Keratinocyte (primary cell): Measurements from ENCODE around the gene BOC. TPM values are rescaled to one million over a fixed set of nuclear protein-coding genes. Genes with fewer than 3 reads are reported as not detected.

Experiments used
- DNase-seq: peaks from one replicate; pipeline ENCODE4 v3.0.0-alpha.2; 2011; ENCODE audit warnings: low read depth, missing footprints, low spot score
- FAIRE-seq: peaks from 2 replicates; lab custom pipeline; 2011; peaks lifted over from hg19 to GRCh38; lab: Jason Lieb, UNC
- H2AFZ ChIP-seq: 2 replicates; pipeline ENCODE4 v1.6.0; 2012; ENCODE audit warnings: low read length, control low read depth, inconsistent platforms; ENCODE audit not compliant: control insufficient read depth
- H3K27ac ChIP-seq: 2 replicates; pipeline ENCODE4 v1.5.1; 2011; ENCODE audit warnings: low read length; ENCODE audit not compliant: control insufficient read depth, insufficient read depth
- H3K27me3 ChIP-seq: 3 replicates; pipeline ENCODE4 v1.6.0; 2011; ENCODE audit warnings: low read length; ENCODE audit not compliant: control insufficient read depth, insufficient read depth; ENCODE audit errors: extremely low read depth
- H3K36me3 ChIP-seq, 2 experiments: 2 replicates in 1 of 2; 3 replicates in 1 of 2; pipeline ENCODE4 v1.5.1; 2011; ENCODE audit warnings: low read length in 2 of 2, mild to moderate bottlenecking in 1 of 2; ENCODE audit not compliant: control insufficient read depth in 2 of 2, insufficient read depth in 2 of 2; ENCODE audit errors: extremely low read depth in 1 of 2
- H3K4me1 ChIP-seq: 3 replicates; pipeline ENCODE4 v1.5.1; 2011; ENCODE audit warnings: low read length; ENCODE audit not compliant: control insufficient read depth, insufficient read depth; ENCODE audit errors: extremely low read depth
- H3K4me2 ChIP-seq: 3 replicates; pipeline ENCODE4 v1.6.0; 2011; ENCODE audit warnings: low read depth, low read length; ENCODE audit not compliant: control insufficient read depth, insufficient read depth; ENCODE audit errors: extremely low read depth
- H3K4me3 ChIP-seq, 3 experiments: fragments of 200-600 bp in 1 of 3; sonication (generic) in 1 of 3; 2 replicates in 2 of 3; 3 replicates in 1 of 3; pipeline ENCODE4 v1.5.1; 2011 to 2016; ENCODE audit warnings: low read length in 3 of 3, mild to moderate bottlenecking in 3 of 3, control low read depth in 2 of 3, inconsistent platforms in 1 of 3, low read depth in 1 of 3, mixed read lengths in 1 of 3, mixed run types in 1 of 3, moderate library complexity in 1 of 3; ENCODE audit not compliant: control insufficient read depth in 2 of 3, insufficient read depth in 2 of 3; ENCODE audit errors: extremely low read depth in 1 of 3
- H3K79me2 ChIP-seq: 2 replicates; pipeline ENCODE4 v1.6.0; 2012; ENCODE audit warnings: low read length; ENCODE audit not compliant: control insufficient read depth, insufficient read depth
- H3K9ac ChIP-seq: 3 replicates; pipeline ENCODE4 v1.6.0; 2011; ENCODE audit warnings: low read length; ENCODE audit not compliant: control insufficient read depth, insufficient read depth; ENCODE audit errors: extremely low read depth
- H3K9me1 ChIP-seq: 3 replicates; pipeline ENCODE4 v1.6.0; 2011; ENCODE audit warnings: low read length; ENCODE audit not compliant: control insufficient read depth, insufficient read depth; ENCODE audit errors: extremely low read depth
- H3K9me3 ChIP-seq: 2 replicates; pipeline ENCODE4 v1.5.1; 2012; ENCODE audit warnings: low read depth, low read length; ENCODE audit not compliant: control insufficient read depth
- H4K20me1 ChIP-seq: 3 replicates; pipeline ENCODE4 v1.6.0; 2011; ENCODE audit warnings: low read length; ENCODE audit not compliant: control insufficient read depth, insufficient read depth; ENCODE audit errors: extremely low read depth
- CTCF ChIP-seq, 3 experiments: IDR thresholded peaks in 1 of 3; conservative IDR thresholded peaks in 1 of 3; optimal IDR thresholded peaks in 1 of 3; 2 replicates in 2 of 3; 3 replicates in 1 of 3; pipeline versions ENCODE3 to v1.5.1; 2011; ENCODE audit warnings: low read length in 3 of 3, mild to moderate bottlenecking in 3 of 3, moderate library complexity in 2 of 3, control low read depth in 1 of 3, inconsistent platforms in 1 of 3; ENCODE audit not compliant: insufficient read depth in 2 of 3; ENCODE audit errors: extremely low read depth in 1 of 3
- EZH2 ChIP-seq: IDR thresholded peaks from one replicate; pipeline ENCODE4 v1.6.1; 2012; ENCODE audit warnings: inconsistent platforms, mild to moderate bottlenecking, low read length, moderate library complexity
- dilution Hi-C: fragments of 300-500 bp; cut with MboI; formaldehyde crosslinking; loops from one replicate; pipeline ENCODE4 v1.7.0; 2020; ENCODE audit warnings: low sequenced_read_pairs; ENCODE audit not compliant: extremely low pct_ligation_motif_present
- polyA plus RNA-seq, 5 experiments: library from polyadenylated mRNA; depleted of rRNA in 3 of 5; stranded (reverse) in 3 of 5; stranded (forward) in 1 of 5; unstranded in 1 of 5; fragments of >200 nt; gene quantifications; 1 replicate in 1 of 5; 2 replicates in 3 of 5; 3 replicates in 1 of 5; pipeline versions ENCODE4 v1.2.1 to v1.2.3, GENCODE V29; 2011 to 2012; ENCODE audit warnings: missing spikeins in 2 of 5, low read depth in 1 of 5, low replicate concordance in 1 of 5

BOC gene
- polyA plus RNA-seq, 1 donor (not counting 4 experiments of a cell fraction or from before 2014, with no cell fraction given), result 11.2 TPM

DNA sequence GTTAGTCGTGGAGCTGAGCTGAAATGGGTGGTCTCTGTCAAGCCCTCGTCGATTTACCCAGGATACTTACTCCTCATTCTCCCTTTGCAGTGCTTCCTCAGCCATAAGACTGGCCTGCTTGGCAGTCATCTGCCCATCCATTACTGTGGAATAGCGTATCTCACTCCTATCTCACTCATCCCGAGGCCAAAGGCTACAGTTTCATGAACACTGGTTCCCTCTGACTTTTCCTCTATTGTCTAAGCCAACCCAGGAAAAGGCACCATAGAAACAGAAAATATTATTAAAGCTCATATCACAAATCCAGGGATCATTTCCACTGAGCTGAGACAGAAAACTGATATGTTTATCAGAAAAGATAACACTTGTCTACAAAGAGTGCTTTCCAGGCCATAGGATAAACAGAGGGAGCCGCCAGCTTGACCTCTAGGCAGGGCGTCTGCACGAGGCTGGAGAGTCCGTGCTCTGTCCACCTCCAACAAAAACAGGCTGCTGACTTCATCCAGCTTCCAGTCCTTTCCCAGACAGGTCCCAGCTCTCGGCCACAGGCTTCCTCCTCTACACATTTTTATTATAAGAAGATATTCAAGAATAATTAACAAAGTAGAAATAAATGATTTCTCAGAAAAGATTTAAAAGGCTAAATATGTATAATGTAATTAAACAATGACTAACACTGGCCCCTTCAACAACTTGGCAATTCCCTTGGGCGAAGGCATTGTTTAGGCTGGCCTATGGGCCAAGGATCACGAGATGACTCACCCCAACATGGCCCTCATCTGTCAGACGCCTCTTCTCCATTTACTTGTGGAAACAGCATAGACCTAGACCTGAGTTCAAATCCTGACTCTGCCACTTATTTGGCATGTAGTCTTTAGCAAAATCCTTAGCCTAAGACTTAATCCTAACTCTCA is 27.4 kb upstream of the BOC start:
- Histone ChIP-seq H3K27me3 (no peaks in the 10 kb centered on the region), H2AFZ (no peak overlapping the region), H3K4me1 (no peaks in the 10 kb centered on the region), H3K9me1 (no peaks in the 10 kb centered on the region), H4K20me1 (no peaks in the 10 kb centered on the region), H3K4me3 (no peak overlapping the region), H3K4me2 (no peak overlapping the region), H3K9ac (no peak overlapping the region), H3K27ac (no peak overlapping the region), H3K36me3 (no peaks in the 10 kb centered on the region), H3K79me2 (no peaks in the 10 kb centered on the region), H3K9me3 (no peaks in the 10 kb centered on the region)
- no peak for TF ChIP-seq CTCF (optimal IDR thresholded peaks at IDR 0.05 in 1 of 3, IDR thresholded peaks at IDR 0.05 in 1 of 3, conservative IDR thresholded peaks at IDR 0.05 in 1 of 3; ENCODE audit: extremely low read depth in 1 of 3, insufficient read depth in 2 of 3, low read length in 3 of 3)
- TF ChIP-seq EZH2, result no peak
- dilution Hi-C loops, result no loop called here
- FAIRE-seq, result no peak
- no peak for DNase-seq

DNA sequence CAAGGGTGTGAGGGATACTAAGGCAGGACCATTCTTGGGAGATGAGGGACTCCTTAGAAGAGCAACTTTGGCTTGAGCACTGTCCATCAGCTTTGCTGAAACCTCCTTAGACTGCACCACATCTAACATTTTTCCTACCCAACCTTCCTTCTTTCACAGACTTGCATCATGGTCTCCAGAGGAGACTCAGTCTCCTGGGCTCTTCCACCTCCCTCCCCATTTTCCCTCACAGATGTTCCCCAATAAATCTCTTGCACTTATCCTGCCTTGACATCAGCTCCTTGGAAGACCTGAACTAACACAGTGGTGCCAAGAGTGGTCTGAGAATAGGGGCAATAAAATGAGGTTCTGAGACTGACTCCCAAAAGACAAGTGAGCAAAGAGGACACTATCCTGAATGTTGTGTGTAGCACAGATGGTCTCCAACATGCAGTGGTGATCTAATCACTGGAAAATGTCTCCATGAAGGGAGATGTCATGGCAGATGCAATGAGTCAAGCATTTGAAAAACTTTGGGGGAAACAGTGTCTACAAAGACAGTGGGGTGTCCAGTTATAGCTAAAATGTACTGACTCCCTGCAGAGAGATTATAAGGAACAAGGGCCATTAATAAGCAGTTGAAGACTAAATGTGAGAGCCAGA is 26.0 kb upstream of the BOC start:
- no peak for DNase-seq
- H3K9me3 ChIP-seq, result no peaks in the 10 kb centered on the region
- no peak overlapping the region for H3K9ac ChIP-seq
- no peak overlapping the region for H3K27ac ChIP-seq
- no peak for TF ChIP-seq EZH2
- TF ChIP-seq CTCF (optimal IDR thresholded peaks at IDR 0.05 in 1 of 3, IDR thresholded peaks at IDR 0.05 in 1 of 3, conservative IDR thresholded peaks at IDR 0.05 in 1 of 3; ENCODE audit: extremely low read depth in 1 of 3, insufficient read depth in 2 of 3, low read length in 3 of 3), result no peak
- no peaks in the 10 kb centered on the region for H3K79me2 ChIP-seq
- H3K9me1 ChIP-seq, result no peaks in the 10 kb centered on the region
- H3K36me3 ChIP-seq, result no peaks in the 10 kb centered on the region
- FAIRE-seq, result no peak
- dilution Hi-C loops, result no loop called here
- H3K4me2 ChIP-seq, result no peak overlapping the region
- no peaks in the 10 kb centered on the region for H4K20me1 ChIP-seq
- H2AFZ ChIP-seq, result no peak overlapping the region
- H3K4me1 ChIP-seq, result no peaks in the 10 kb centered on the region
- no peak overlapping the region for H3K4me3 ChIP-seq
- no peaks in the 10 kb centered on the region for H3K27me3 ChIP-seq
